IMR-90 (cell line): ENCODE measurements around the gene RRP1B. TPM values are rescaled to one million over a fixed set of nuclear protein-coding genes. Genes with fewer than 3 reads are reported as not detected.

ENCODE experiments used
- ATAC-seq: fragments of 200-7000 bp; cut with Tn5 transposase; 2 replicates; pipeline ENCODE4 v1.9.1; 2020; ENCODE audit warnings: low read depth, mild to moderate bottlenecking, moderate library complexity
- BruUV-seq: library from RNA; stranded (reverse); fragments of 400-500 nt; replicated peaks from 2 replicates; lab custom pipeline; 2021; lab: Mats Ljungman, UMichigan
- CTCF ChIA-PET: fragments of 300-600 bp; formaldehyde crosslinking; extraction: SDS; loops from one replicate; lab custom pipeline; 2021; ENCODE audit warnings: antibody characterized with exemption; lab: Yijun Ruan, JAX
- POLR2A ChIA-PET: fragments of 300-600 bp; sonication (Branson Sonifier 250); formaldehyde crosslinking; loops from one replicate; lab custom pipeline; 2022; ENCODE audit warnings: antibody characterized with exemption; ENCODE audit not compliant: unreplicated experiment; lab: Charles Lee
- DNase-seq: peaks from one replicate; pipeline ENCODE4 v3.0.0; 2013
- H2AFZ ChIP-seq: replicated peaks from 2 replicates; pipeline ENCODE3; 2013; ENCODE audit warnings: low read length, mild to moderate bottlenecking; ENCODE audit not compliant: poor library complexity
- H2AK5ac ChIP-seq: 2 replicates; pipeline ENCODE4 v1.6.1; 2013; ENCODE audit warnings: low read depth, low read length, inconsistent platforms
- H2AK9ac ChIP-seq: replicated peaks from 2 replicates; pipeline ENCODE3; 2013; ENCODE audit warnings: mild to moderate bottlenecking, low read depth, low read length, moderate library complexity; ENCODE audit not compliant: poor library complexity
- H2BK120ac ChIP-seq: 2 replicates; pipeline ENCODE4 v1.6.1; 2013; ENCODE audit warnings: low read depth, low read length, inconsistent platforms
- H2BK15ac ChIP-seq: 3 replicates; pipeline ENCODE4 v1.6.1; 2013; ENCODE audit warnings: low read depth, low read length, inconsistent platforms
- H2BK20ac ChIP-seq: 2 replicates; pipeline ENCODE4 v1.6.1; 2013; ENCODE audit warnings: low read depth, mild to moderate bottlenecking, inconsistent platforms, low read length, moderate library complexity
- H2BK5ac ChIP-seq: 2 replicates; pipeline ENCODE4 v1.6.1; 2013; ENCODE audit warnings: mild to moderate bottlenecking, low read depth, low read length, inconsistent platforms; ENCODE audit not compliant: poor library complexity, severe bottlenecking
- H3K14ac ChIP-seq: replicated peaks from 2 replicates; pipeline ENCODE4 v1.6.1; 2013; ENCODE audit warnings: low read depth, low read length, inconsistent platforms
- H3K18ac ChIP-seq: 2 replicates; pipeline ENCODE4 v1.6.1; 2013; ENCODE audit warnings: low read depth, low read length, control low read depth
- H3K23ac ChIP-seq: 2 replicates; pipeline ENCODE4 v1.6.1; 2013; ENCODE audit warnings: low read depth, low read length, inconsistent platforms
- H3K27ac ChIP-seq: 2 replicates; pipeline ENCODE4 v1.5.1; 2013; ENCODE audit warnings: mild to moderate bottlenecking, control low read depth, low read length; ENCODE audit not compliant: insufficient read depth
- H3K27me3 ChIP-seq: 2 replicates; pipeline ENCODE4 v1.6.1; 2013; ENCODE audit warnings: low read length; ENCODE audit not compliant: control insufficient read depth, insufficient read depth
- H3K36me3 ChIP-seq: 2 replicates; pipeline ENCODE4 v1.6.1; 2013; ENCODE audit warnings: low read length, mixed read lengths; ENCODE audit not compliant: control insufficient read depth, insufficient read depth
- H3K4ac ChIP-seq: 2 replicates; pipeline ENCODE4 v1.6.1; 2013; ENCODE audit warnings: low read depth, low read length, inconsistent platforms
- H3K4me1 ChIP-seq: 2 replicates; pipeline ENCODE4 v1.6.1; 2013; ENCODE audit warnings: low read length, mixed read lengths; ENCODE audit not compliant: control insufficient read depth, insufficient read depth
- H3K4me2 ChIP-seq: 2 replicates; pipeline ENCODE4 v1.6.1; 2013; ENCODE audit warnings: low read depth, mild to moderate bottlenecking, control low read depth, low read length, moderate library complexity
- H3K4me3 ChIP-seq: 2 replicates; pipeline ENCODE4 v1.5.1; 2013; ENCODE audit warnings: low read depth, mild to moderate bottlenecking, control low read depth, low read length, moderate library complexity; ENCODE audit not compliant: insufficient read depth
- H3K56ac ChIP-seq: 2 replicates; pipeline ENCODE4 v1.6.1; 2013; ENCODE audit warnings: low read length, inconsistent platforms; ENCODE audit not compliant: insufficient read depth; ENCODE audit errors: extremely low read depth
- H3K79me1 ChIP-seq, 2 experiments: 2 replicates each; pipeline ENCODE4 v1.6.1; 2013; ENCODE audit warnings: low read length in 2 of 2, inconsistent platforms in 1 of 2, low read depth in 1 of 2
- H3K9ac ChIP-seq: 2 replicates; pipeline ENCODE4 v1.6.1; 2013; ENCODE audit warnings: low read depth, low read length, control low read depth
- H3K9me1 ChIP-seq: 2 replicates; pipeline ENCODE4 v1.6.1; 2013; ENCODE audit warnings: low read length, inconsistent platforms; ENCODE audit not compliant: insufficient read depth
- H3K9me3 ChIP-seq: 2 replicates; pipeline ENCODE4 v1.6.1; 2013; ENCODE audit warnings: low read length; ENCODE audit not compliant: control insufficient read depth, insufficient read depth
- H4K20me1 ChIP-seq: 2 replicates; pipeline ENCODE4 v1.6.1; 2013; ENCODE audit warnings: low read length, inconsistent platforms; ENCODE audit not compliant: insufficient read depth
- H4K5ac ChIP-seq: 2 replicates; pipeline ENCODE4 v1.6.1; 2013; ENCODE audit warnings: mild to moderate bottlenecking, low read depth, low read length, control low read depth
- H4K8ac ChIP-seq, 2 experiments: 2 replicates each; pipeline ENCODE4 v1.6.1; 2013; ENCODE audit warnings: low read depth in 2 of 2, low read length in 2 of 2, control low read depth in 1 of 2, inconsistent platforms in 1 of 2
- H4K91ac ChIP-seq: 2 replicates; pipeline ENCODE4 v1.6.1; 2013; ENCODE audit warnings: low read depth, low read length, inconsistent platforms; ENCODE audit not compliant: insufficient read depth
- BHLHE40 ChIP-seq: fragments of 150-350 bp; IDR thresholded peaks from 2 replicates; pipeline ENCODE4 v1.6.1; 2016; ENCODE audit warnings: mild to moderate bottlenecking, low read depth, low read length
- CEBPB ChIP-seq: IDR thresholded peaks from 2 replicates; pipeline ENCODE4 v1.6.1; 2012; ENCODE audit warnings: low read depth, low read length, improper control_type of control experiment
- CHD1 ChIP-seq: IDR thresholded peaks from 2 replicates; pipeline ENCODE4 v1.6.1; 2012; ENCODE audit warnings: low read depth, low read length, improper control_type of control experiment
- FOS ChIP-seq: fragments of 150-350 bp; IDR thresholded peaks from 2 replicates; pipeline ENCODE4 v1.6.1; 2016; ENCODE audit warnings: low read depth, low read length
- MAFK ChIP-seq: IDR thresholded peaks from 2 replicates; pipeline ENCODE4 v1.6.1; 2012; ENCODE audit warnings: low read depth, low read length, improper control_type of control experiment
- MAZ ChIP-seq: IDR thresholded peaks from 2 replicates; pipeline ENCODE4 v1.6.1; 2012; ENCODE audit warnings: low read depth, mild to moderate bottlenecking, low read length, improper control_type of control experiment, moderate library complexity, borderline replicate concordance
- MXI1 ChIP-seq: IDR thresholded peaks from 2 replicates; pipeline ENCODE4 v1.6.1; 2012; ENCODE audit warnings: low read depth, mild to moderate bottlenecking, low read length, moderate library complexity, borderline replicate concordance
- NFE2L2 ChIP-seq: fragments of 150-350 bp; IDR thresholded peaks from 2 replicates; pipeline ENCODE4 v1.6.1; 2016; ENCODE audit warnings: low read depth, mild to moderate bottlenecking, low read length
- POLR2A ChIP-seq: IDR thresholded peaks from 2 replicates; pipeline ENCODE4 v1.6.1; 2012; ENCODE audit warnings: mild to moderate bottlenecking, low read depth, low read length
- RCOR1 ChIP-seq: IDR thresholded peaks from 2 replicates; pipeline ENCODE4 v1.6.1; 2012; ENCODE audit warnings: mild to moderate bottlenecking, low read length, improper control_type of control experiment; ENCODE audit not compliant: insufficient replicate concordance
- RFX5 ChIP-seq: IDR thresholded peaks from 2 replicates; pipeline ENCODE4 v1.8.0; 2012; ENCODE audit warnings: low read depth, mild to moderate bottlenecking, low read length, moderate library complexity
- SMC3 ChIP-seq: fragments of 150-350 bp; IDR thresholded peaks from 2 replicates; pipeline ENCODE4 v1.6.1; 2016; ENCODE audit warnings: low read depth, mild to moderate bottlenecking, antibody characterized with exemption, low read length, moderate library complexity
- WGBS, 2 experiments: methylation state at CpG; one replicate each; pipeline versions ENCODE4 v1.1.5 to v1.1.7; 2013; ENCODE audit warnings: missing lambda C conversion rate in 2 of 2; ENCODE audit not compliant: insufficient read length in 1 of 2; ENCODE audit errors: extremely low coverage in 2 of 2; 5-methylcytosine and 5-hydroxymethylcytosine counted together
- dilution Hi-C: fragments of 300-500 bp; cut with HindIII; formaldehyde crosslinking; loops from one replicate; pipeline ENCODE4 v1.14.3; 2018; ENCODE audit warnings: low sequenced_read_pairs; ENCODE audit not compliant: unreplicated experiment
- in situ Hi-C: fragments of 300-500 bp; cut with MboI; formaldehyde crosslinking; loops from 3 replicates; pipeline ENCODE4 v1.14.3; 2019; ENCODE audit warnings: low sequenced_read_pairs, inconsistent platforms, mixed read lengths
- intact Hi-C: fragments of 100-400 bp; cut with micrococcal nuclease; formaldehyde crosslinking; loops from 2 replicates; pipeline ENCODE4 v1.10.0; 2022
- polyA plus RNA-seq, 3 experiments: library from polyadenylated mRNA; depleted of rRNA; stranded (reverse); fragments of >200 nt; gene quantifications; 2 replicates each; pipeline ENCODE4 v1.2.3, GENCODE V29; 2012; ENCODE audit warnings: low replicate concordance in 1 of 3
- total RNA-seq: library from RNA; depleted of rRNA; stranded (reverse); fragments of >200 nt; gene quantifications from 2 replicates; pipeline ENCODE4 v1.2.3, GENCODE V29; 2012
- TF ChIP-seq, protein P1 (sequence below): conservative IDR thresholded peaks from 2 replicates; pipeline ENCODE4 v1.5.1; 2012; ENCODE audit warnings: mild to moderate bottlenecking, low read depth, low read length, improper control_type of control experiment
- TF ChIP-seq, protein P2 (sequence below): fragments of 150-350 bp; IDR thresholded peaks from 2 replicates; pipeline ENCODE4 v1.6.1; 2017; ENCODE audit warnings: mild to moderate bottlenecking, antibody characterized with exemption, low read length, low read depth

Gene RRP1B
- total and polyA plus RNA-seq, 2 of the 4 experiments (the other 2 are of a cell fraction), result 11.1 to 16.1 TPM

DNA sequence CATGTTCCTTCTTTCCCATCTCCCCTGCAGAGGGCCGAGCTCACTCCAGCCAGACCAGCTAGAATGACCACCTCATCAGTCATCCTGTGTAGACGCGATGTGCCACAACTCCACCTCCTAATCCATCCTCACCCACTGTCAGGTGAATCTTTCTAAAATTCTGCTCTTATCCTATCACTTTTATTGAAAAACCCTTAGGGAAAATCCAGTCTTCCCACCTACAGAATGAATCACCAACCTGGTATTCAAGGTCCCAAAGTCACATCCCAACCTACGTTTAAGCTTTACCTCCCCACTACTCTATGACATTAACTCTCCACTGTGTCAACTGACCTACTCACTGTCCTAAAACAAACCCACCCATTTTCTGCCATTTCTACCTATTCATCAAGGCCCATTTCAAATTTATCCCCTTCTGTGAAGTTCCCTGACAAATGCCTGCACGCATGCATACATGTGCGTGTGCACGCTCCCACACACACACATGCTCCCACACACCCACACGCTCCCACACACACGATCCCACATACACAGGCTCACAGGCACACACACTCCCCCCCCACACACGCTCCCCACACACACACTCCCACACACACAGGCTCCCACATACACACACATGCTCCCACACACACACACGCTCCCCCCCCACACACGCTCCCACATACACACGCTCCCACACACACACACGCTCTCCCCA, 27.8 kb upstream of the RRP1B start:
- Histone ChIP-seq H4K91ac (no peak overlapping the region), H4K5ac (no peak overlapping the region), H2BK20ac (no peak overlapping the region; the same call in 1 of the 2 replicates), H3K9me3 (peaks cover 3% of the 10 kb centered on the region; the same call in 1 of the 2 replicates), H3K36me3 (no peaks in the 10 kb centered on the region), H2AFZ (peak overlapping the region; percentile 45), H3K27ac (no peak overlapping the region), H3K23ac (no peak overlapping the region), H3K9ac (no peak overlapping the region), H3K4me3 (no peak overlapping the region), H3K9me1 (peaks cover 6% of the 10 kb centered on the region), H2BK15ac (no peak overlapping the region), H2BK5ac (peak overlapping the region; percentile 68), H3K79me1 (no peaks in the 10 kb centered on the region), H2AK5ac (peak overlapping the region; percentile 90), H2AK9ac (no peak overlapping the region), H3K4ac (no peak overlapping the region; the same call in 1 of the 2 replicates), H3K4me2 (no peak overlapping the region), H3K14ac (no peak overlapping the region), H2BK120ac (no peak overlapping the region), H3K56ac (no peak overlapping the region), H3K18ac (no peak overlapping the region), H4K8ac (no peak overlapping the region), H3K27me3 (no peaks in the 10 kb centered on the region), H3K4me1 (peaks cover 8% of the 10 kb centered on the region), H4K20me1 (no peaks in the 10 kb centered on the region)
- no peak for DNase-seq
- intact Hi-C loops (no loop called here), in situ Hi-C loops (no loop called here), dilution Hi-C loops (no loop called here)
- POLR2A ChIA-PET, result no interaction called here
- BruUV-seq, result no TSS peak
- TF ChIP-seq MXI1, result no peak
- TF ChIP-seq, protein P1, sequence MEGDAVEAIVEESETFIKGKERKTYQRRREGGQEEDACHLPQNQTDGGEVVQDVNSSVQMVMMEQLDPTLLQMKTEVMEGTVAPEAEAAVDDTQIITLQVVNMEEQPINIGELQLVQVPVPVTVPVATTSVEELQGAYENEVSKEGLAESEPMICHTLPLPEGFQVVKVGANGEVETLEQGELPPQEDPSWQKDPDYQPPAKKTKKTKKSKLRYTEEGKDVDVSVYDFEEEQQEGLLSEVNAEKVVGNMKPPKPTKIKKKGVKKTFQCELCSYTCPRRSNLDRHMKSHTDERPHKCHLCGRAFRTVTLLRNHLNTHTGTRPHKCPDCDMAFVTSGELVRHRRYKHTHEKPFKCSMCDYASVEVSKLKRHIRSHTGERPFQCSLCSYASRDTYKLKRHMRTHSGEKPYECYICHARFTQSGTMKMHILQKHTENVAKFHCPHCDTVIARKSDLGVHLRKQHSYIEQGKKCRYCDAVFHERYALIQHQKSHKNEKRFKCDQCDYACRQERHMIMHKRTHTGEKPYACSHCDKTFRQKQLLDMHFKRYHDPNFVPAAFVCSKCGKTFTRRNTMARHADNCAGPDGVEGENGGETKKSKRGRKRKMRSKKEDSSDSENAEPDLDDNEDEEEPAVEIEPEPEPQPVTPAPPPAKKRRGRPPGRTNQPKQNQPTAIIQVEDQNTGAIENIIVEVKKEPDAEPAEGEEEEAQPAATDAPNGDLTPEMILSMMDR, result no peak
- TF ChIP-seq FOS, result no peak
- no peak for TF ChIP-seq SMC3
- TF ChIP-seq MAFK, result no peak
- TF ChIP-seq MAZ, result no peak
- TF ChIP-seq, protein P2, sequence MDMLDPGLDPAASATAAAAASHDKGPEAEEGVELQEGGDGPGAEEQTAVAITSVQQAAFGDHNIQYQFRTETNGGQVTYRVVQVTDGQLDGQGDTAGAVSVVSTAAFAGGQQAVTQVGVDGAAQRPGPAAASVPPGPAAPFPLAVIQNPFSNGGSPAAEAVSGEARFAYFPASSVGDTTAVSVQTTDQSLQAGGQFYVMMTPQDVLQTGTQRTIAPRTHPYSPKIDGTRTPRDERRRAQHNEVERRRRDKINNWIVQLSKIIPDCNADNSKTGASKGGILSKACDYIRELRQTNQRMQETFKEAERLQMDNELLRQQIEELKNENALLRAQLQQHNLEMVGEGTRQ, result no peak
- no peak for TF ChIP-seq BHLHE40
- no peak for TF ChIP-seq RCOR1
- no peak for TF ChIP-seq POLR2A
- TF ChIP-seq CEBPB, result no peak
- TF ChIP-seq CHD1, result no peak
- no peak for TF ChIP-seq NFE2L2
- no peak for TF ChIP-seq RFX5
- WGBS, 2 experiments, result 84% methylated on average over 9 of the region's 14 CpGs; no CpG with 5 or more reads in 1 of the 2 experiments
- ATAC-seq, result no peak
- CTCF ChIA-PET, result no interaction called here
